IPS-NIHi7 (cell line): ENCODE results near the gene DOCK3.
"Not testable (repeated sequence)": the region's sequence is repeated elsewhere in the genome, so short reads cannot be mapped to it uniquely, and the experiment has no call there.

Experiments used
- DNase-seq: peaks from one replicate; pipeline ENCODE4 v3.0.0; 2012; ENCODE audit warnings: mixed read lengths; ENCODE audit errors: extremely low spot score

DOCK3 gene

DNA sequence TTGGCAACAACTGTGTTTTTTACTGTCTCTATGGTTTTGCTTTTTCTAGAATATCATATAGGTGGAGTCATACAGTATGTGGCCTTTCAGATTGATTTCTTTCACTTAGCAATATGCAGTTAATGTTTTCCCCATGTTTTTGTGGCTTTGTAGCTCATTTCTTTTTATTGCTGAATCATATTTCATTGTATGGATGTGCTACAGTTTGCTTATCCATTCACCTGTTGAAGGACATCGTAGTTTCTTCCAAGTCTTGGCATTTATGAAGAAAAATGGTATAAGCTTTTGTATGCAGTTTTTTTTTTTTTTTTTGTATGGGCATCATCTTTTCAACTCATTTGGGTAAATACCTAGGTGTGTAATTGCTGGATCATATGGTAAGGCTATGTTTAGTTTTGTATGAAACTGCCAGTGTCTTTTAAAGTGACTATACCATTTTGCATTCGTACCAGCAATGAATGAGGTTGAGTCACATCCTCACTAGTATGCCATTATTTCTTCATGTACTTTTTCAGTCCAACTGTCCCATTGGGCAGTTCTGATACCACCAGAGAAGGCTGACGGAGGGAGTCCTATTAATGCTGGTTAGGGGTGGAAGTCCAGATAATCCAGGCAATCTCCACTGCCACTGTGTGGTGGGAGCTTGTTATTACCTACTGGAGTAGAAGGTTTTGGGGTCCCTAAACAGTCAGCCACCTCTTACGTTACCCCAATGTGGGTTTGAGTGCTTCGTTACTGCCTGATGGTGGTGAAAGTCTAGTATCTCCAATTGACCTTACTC, 210.5 kb downstream of the DOCK3 start:
- peak; percentile 64 for DNase-seq

DNA sequence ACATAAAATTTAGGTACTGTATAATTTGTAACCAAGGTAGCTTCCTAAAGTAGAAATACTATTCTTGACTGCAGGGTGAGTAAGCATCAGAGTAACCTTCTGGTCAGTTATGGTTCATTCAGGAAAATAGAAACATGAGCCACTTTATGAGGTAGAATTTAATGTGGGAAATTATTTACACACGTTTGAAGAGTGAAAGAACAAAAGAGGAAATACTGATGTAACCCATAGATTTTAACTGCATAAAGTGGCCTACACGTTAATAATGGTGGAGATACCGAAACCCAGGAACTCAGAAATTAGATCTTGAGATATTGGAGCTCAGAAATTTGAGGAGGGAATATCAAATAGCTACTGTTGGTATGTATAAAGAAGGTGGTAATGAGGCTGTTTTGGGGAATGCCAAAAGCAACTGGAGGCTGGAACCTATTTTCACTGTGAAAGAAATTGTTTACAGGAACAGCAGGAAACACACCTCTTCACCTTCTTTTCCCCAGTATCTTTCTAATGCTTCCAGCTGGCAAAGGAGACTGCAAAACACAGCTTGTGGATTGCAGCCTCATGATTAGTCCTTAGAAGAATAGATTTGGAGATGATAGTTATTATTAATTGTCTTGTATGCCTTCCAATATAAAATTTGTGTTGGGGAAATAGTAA, 216.1 kb downstream of the DOCK3 start:
- peak; percentile 30 for DNase-seq

DNA sequence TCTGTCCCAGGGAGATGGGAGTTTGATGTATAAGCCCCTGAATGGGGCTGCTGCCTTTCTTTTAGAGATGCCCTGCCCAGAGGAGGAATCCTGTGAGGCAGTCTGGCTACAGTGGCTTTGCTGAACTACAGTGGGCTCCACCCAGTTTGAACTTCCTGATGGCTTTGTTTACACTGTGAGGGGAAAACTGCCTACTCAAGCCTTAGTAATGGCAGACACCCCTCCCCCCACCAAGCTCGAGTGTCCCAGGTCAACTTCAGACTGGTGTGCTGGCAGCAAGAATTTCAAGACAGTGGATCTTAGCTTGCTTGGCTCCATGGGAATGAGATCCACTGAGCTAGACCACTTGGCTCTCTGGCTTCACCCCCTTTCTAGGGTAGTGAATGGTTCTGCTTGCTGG, 226.4 kb downstream of the DOCK3 start:
- DNase-seq, result not testable (repeated sequence)

DNA sequence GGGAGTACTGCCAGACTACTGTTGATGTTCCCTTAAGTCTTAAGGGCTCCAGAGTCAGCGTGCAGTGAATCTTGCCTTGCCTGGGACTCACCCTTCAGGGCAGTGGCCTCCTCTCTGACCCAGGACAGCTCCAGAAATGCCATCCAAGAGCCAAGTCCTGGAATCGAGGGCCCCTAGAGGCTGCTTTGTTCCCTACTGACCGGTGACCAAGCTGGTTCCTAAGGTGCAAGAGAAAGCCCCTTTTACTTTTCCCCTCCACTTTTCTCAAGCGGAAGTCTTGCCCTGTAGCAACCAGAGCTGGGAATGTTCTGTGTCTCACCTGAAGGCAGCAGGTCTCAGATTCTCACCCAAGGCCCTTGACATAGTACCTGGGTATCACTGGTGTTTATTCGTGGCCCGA, 238.0 kb downstream of the DOCK3 start:
- DNase-seq, result peak; percentile 22

DNA sequence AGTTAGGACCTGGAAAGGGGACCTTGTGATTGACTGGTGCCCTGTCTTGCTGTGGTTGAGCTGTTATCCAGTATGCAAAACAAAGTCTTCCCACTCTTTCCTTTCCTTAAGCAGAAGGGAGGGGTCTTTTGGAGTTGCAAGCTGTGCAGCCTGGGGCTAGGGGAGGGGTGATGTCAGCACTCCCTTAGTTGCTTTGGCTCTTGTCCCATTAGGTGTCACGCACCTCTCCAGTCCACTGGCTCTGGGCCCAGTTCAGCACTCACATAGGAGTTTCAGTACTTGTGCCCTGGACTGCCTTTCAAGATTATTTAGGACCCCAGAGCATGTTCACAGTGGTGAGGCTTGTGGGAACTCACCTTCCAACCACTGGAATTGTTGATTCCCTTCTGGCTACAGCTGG, 238.5 kb downstream of the DOCK3 start:
- DNase-seq, result no peak

DNA sequence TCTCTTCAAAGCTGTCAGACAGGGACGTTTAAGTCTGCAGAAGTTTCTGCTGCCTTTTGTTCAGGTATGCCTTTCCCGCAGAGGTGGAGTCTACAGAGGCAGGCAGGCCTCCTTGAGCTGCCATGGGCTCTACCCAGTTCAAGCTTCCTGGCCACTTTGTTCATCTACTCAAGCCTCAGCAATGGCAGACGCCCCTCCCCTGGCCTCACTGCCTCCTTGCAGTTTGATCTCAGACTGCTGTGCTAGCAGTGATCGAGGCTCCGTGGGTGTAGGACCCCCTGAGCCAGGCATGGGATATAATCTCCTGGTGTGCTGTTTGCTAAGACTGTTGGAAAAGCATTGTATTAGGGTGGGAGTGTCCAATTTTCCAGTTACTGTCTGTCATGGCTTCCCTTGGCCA, 247.3 kb downstream of the DOCK3 start:
- not testable (repeated sequence) for DNase-seq

DNA sequence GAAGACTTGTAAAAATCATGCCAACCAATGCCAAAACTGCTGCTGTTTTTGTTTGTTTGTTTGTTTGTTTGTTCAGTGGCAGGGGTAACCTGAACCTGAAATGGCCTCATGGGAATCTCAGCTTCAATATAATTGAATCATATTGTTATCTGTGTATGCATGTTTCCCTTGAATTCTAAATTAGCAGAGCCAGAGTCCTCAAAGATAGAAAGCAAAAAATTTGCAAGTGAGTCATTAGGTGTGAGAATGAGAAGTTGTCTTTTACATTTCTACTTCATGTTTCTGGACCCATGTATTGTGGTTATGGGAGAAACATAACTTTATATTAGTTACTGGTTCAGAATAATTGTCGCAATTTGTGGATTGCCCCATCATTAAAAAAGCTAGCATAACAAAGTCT, 249.2 kb downstream of the DOCK3 start:
- DNase-seq, result no peak

DNA sequence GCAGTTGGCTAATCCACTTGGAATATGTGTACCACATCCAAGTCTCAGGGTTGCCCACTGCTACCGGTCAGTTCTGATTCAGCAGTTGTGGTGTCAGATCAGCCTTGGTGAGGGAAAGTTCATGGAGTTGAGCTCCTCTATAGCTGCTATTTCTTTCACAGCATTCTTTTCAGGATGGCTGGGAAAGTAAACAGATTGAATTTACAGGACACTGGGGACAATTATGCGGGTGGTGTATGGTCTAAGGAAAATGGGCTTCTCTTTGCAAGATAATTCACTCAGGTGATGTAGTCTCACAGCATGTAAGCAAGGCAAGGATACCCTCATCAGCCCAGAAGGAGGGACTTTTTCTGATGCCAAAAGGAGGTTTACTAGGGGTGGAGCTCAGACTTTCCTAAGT, 249.9 kb downstream of the DOCK3 start:
- DNase-seq, result peak; percentile 24

DNA sequence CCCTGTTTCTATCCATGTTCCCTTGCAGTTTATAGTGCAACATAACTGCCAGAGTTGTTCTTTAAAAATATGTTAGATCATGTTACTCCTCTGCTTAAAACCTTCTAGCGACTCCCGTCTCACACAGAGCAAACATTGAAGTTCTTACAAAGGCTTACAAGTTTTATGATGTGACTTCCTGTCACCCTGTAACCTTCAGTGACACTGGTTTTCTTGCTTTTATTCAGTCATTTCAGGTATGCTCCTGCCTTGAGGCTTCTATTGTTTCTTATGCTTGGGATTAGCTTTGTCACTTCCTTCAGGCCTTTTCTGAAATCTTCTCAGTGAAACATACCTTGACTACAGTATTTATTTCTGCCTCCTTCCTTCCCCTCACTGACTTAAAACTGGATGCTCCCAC, 252.1 kb downstream of the DOCK3 start:
- DNase-seq, result peak; percentile 20

DNA sequence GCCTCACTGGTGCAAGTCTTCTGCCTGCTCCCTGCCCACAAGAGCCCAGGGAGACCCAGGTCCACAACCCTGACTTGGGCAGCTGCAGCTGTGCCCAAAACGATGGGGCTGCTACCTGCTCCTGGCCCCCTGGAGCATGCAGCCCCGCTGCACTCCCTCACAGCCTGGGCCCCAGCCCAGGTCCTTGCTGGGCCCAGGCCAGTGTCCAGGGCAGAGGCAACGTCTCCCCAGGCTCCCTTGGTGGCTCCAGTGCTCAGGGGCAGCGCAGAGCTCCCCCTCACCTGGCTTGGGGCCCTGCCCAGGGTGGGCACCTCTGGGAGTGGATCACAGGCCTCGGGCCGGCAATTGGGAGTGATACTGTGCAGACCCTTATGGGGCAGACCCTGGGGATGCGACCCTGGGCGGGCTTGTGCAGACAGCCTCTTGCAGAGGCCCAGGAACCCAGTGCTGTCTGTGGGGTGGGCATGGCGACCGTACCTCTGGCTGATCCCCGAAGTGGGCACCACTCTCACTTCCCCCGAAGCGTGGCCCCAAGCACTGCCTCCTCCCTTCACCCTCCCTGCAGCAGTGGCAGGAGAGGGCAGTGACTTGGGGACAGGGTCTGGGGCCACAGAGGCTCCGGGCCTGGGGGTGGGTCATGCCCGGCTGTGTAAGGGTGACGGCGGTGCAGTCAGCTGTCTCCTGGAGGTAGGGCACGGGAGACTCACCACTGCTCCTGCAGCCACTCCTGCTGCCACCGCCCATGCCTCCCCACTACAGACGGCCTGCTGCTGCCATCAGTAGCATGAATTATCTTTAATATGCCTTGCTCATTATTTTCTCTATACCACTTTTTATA, 255.9 kb downstream of the DOCK3 start:
- no peak for DNase-seq

DNA sequence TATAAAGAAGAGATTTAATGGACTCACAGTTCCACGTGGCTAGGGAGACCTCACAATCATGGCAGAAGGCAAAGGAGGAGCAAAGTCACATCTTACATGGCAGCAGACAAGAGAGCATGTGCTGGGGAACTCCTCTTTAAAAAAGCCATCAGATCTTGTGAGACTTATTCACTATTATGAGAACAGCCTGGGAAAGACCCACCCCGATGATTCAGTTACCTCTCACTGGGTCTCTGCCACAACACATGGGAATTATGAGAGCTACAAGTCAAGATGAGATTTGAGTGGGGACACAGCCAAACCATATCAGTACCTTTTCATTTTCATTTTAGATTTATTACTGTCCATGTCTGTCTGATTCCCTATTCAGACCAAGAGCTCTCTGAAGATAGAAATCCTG, 258.2 kb downstream of the DOCK3 start:
- DNase-seq, result not testable (repeated sequence)

DNA sequence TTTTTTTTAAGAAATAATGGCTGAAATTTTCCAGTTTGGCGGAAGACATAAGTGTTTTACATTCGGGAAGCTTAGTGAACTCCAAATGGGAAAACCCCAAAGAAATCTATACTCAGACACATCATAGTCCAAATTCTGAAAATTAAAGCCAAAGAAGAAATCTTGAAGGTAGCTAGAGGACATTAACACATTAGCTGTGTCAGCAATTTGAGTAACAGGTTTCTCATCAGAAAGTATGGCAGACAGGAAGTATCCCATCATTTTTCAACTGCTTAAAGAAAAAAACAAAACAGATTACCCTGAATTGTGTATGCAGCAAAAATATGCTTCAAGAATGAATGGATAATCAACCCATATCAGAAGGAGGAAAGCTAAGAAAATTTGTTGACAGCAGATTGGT, 261.7 kb downstream of the DOCK3 start:
- DNase-seq, result no peak

DNA sequence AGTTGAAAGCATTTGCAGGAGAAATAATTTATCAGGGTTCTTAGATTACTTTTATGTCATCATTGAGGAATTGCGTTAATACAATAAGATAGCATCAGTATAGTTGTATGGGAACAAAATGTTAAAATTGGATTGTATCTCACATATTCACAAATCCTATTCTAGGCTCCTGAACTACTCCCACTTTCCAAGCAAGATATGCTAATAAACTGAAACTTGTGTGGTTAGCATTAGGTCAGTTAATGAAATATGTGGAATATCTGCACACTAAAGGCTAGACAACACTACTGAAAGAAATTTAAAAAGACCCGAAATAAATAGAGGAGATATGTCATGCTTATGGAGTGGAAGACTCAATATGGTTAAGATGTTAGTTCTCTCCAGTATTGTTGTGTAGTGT, 272.7 kb downstream of the DOCK3 start:
- DNase-seq, result no peak

DNA sequence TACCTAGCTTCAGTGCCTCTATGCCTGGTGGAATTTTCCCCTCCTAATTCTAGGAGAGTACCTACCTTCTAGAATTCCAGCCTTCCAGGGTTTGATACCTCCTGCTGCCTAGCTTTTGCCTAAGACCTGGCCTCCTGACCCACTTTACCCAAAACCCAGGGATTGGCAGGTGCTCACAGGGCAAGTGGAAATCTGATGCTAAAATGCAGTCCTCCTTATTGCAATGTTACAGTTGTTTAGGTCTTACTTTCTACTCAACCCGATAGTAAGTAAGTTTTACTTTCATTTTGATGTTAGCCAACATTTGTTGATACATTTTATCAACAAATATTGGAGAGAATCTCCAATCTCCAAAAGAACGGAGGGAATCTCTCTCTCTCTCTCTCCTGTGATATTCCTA, 275.9 kb downstream of the DOCK3 start:
- no peak for DNase-seq

DNA sequence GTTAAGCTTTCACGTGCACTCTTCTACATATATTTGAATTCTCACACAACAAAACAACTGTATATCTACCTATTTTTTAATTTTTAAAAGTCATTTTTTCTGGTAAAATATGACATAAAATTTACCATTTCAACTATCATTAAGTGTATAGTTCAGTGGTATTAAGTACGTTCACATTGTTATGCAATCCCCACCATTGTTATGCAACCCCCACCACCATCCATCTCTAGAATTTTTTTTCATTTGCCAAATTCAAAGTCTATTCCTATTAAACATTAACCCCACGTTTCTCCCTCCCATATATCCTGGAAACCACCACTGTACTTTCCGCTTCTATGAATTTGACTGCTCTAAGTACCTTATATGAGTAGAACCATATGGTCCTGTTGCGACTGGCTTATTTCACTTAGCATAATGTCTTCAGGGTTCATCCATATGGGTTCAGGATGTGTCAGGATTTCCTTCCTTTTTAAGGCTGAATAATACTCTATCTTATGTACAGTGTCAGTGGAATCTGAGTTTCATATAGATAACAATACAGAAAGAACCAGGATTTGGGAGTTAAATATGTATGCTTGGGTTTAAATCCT, 279.2 kb downstream of the DOCK3 start:
- no peak for DNase-seq

DNA sequence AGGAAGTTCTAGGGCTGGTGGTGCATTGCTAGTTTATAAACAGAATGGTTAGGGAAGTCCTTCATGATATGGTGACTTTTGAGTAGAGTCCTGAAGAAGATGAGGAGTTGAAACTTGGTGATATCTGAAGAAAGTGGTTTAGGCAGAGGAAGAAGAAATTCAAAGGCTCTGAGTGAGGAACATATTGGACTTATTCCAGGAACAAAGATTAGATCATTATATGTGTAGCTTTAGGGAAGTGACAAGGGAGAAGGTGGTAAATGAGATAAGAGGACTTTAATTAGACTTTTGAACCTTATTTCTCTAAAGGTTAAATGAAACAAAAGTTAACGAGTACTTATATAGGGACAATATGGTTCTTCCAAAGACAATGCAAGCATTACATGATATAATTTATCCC, 286.7 kb downstream of the DOCK3 start:
- DNase-seq, result no peak

DNA sequence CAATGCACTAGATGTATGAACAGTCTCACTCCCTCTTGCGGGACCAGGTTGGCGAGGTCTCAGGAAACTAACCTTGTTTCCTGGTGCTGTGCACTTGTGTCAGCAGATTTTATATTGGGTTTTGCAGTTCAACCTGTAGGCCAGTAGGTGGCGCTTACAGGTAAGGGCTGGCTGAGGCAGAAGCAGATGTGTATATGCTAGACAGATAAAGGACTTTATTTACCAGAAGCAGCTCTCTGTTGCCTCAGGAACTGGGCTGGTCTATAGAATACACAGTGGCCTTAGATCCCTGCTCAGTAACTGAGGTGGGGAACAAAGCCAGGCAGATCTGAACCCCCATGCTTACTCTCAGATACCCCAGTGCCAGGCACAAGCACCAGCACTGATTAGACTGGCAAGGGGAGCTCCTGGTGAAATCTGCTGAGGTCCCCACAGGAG, 296.8 kb downstream of the DOCK3 start:
- DNase-seq, result peak; percentile 83

DNA sequence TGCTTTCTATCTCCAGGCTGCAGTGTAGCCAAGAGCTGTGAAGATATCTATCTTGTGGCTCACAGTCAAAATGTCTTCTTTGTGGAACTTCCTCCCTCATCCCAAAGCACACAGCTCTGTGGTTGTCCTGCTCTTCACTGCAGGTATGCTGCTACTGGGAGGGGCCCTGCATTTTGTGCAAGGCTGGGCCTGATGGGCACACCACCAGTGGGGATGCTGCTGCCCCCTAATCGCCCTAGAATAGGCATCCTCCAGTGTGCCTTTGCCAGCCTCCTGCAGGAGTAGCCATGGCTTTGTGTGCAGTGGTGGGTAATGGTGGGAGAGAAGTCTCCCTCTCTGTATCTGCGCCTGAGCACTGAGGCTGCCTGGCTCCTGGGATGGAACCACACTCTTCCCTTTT, 297.3 kb downstream of the DOCK3 start:
- no peak for DNase-seq

DNA sequence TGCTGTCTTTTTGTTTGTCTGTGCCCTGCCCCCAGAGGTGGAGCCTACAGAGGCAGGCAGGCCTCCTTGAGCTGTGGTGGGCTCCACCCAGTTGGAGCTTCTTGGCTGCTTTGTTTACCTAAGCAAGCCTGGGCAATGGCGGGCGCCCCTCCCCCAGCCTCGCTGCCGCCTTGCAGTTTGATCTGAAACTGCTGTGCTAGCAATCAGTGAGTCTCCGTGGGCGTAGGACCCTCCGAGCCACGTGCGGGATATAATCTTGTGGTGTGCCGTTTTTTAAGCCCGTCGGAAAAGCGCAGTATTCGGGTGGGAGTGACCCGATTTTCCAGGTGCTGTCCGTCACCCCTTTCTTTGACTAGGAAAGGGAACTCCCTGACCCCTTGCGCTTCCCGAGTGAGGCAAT, 303.9 kb downstream of the DOCK3 start:
- DNase-seq, result not testable (repeated sequence)

DNA sequence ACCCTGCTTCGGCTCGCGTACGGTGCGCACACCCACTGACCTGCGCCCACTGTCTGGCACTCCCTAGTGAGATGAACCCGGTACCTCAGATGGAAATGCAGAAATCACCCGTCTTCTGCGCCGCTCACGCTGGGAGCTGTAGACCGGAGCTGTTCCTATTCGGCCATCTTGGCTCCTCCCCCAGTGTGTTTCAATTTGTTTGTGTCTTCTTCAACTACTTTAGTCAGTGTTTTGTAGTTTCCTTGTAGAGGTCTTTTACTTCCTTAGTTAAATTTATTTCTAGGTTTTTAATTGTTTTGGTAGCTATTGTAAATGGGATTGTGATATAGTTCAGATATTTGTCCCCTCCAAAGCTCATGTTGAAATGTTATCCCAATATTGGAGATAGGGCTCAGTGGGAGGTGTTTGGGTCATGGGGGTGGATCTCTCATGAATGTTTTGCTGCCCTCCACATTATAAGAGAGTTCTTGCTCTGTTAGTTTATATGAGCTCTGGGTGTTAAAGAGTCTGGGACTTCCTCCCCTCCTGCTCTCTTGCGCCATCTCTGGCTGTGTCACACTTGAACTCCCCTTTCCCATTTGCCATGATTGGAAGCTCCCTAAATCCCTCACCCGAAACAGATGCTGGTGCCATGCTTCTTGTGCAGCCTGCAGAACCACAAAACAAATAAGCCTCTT, 304.4 kb downstream of the DOCK3 start:
- DNase-seq, result peak; percentile 41

DNA sequence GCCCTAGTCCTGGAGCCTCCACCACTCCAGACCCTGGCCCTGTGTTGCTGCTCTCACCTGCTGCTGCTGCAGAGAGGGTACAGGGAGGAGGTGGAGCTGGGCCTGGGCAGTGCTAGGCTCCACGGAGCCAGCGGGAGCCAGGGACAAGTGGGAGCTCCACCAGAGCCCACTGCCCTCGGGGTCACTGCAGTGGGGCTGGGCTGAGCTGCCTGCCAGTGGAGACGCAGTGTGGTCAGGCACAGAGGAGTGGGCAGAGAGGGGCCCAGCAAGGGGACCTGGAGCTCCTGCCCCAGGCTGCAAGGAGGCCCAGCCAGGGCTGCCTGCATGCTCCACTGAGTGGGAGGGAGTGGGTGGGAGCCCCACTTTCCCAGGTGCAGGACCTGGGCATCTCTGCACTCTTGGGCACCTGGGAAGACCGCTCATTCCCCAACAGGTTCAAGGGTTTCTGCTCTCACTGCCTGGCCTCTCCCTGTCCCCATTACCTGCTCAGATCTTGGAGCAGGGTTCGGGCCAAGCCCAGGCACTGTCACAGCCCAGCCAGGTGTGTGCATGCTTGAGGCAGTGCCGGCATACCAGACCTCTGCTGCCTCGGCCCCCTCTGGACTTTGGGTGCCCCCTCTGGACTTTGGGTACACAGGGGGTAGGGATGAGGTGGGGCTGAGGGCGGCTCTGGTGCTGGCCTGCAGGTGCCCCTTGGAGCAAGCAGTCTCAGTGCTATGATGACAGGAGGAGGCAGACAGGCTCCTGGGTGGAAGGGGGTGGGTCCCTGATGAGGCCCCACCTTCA, 308.0 kb downstream of the DOCK3 start:
- no peak for DNase-seq
